ENCODE results near the gene SLC11A1.

SLC11A1 gene

DNA sequence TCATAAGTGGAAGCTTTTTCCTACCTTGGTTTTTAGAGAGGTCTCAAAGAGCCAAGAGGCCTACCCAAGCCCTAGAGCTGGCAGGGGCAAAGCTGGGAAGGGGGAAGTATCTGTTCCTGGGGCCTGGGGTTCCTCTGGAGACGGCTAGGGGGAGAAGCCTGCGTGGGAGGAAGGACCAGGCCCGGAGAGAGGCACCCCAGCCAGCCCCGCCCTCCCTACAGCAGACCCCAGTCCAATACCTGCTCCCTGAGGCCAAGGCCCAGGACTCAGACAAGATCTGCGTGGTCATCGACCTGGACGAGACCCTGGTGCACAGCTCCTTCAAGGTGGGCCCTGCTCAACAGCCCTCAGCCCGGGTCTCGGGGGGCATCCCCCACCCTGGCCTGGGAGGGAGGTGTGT is 19.8 kb downstream of the SLC11A1 start:
- TF ChIP-seq, protein P1, sequence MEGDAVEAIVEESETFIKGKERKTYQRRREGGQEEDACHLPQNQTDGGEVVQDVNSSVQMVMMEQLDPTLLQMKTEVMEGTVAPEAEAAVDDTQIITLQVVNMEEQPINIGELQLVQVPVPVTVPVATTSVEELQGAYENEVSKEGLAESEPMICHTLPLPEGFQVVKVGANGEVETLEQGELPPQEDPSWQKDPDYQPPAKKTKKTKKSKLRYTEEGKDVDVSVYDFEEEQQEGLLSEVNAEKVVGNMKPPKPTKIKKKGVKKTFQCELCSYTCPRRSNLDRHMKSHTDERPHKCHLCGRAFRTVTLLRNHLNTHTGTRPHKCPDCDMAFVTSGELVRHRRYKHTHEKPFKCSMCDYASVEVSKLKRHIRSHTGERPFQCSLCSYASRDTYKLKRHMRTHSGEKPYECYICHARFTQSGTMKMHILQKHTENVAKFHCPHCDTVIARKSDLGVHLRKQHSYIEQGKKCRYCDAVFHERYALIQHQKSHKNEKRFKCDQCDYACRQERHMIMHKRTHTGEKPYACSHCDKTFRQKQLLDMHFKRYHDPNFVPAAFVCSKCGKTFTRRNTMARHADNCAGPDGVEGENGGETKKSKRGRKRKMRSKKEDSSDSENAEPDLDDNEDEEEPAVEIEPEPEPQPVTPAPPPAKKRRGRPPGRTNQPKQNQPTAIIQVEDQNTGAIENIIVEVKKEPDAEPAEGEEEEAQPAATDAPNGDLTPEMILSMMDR (IDR thresholded peaks at IDR 0.05; ENCODE audit: low read depth, low read length): no peak

DNA sequence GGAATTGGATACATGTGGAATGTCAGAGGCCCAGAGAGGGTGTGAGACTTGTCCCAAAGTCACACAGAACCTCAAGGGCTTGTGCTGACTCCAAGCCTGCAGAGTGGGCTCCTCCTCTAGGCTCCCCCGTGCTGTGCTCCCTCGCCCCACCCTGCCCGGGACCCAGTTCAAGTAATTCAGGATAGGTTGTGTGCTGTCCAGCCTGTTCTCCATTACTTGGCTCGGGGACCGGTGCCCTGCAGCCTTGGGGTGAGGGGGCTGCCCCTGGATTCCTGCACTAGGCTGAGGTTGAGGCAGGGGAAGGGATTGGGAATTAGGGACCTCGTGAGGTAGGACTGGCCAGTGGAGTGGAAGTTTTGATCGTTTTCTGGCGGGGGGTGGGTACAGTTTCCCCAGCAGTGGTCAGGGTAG is 20.4 kb downstream of the SLC11A1 start:
- TF ChIP-seq, protein P1 (IDR thresholded peaks at IDR 0.05; ENCODE audit: low read depth, low read length): no peak
- H3K27ac ChIP-seq: no peak overlapping the region
- DNase-seq: no peak

More for the DNA sequence above, 19.8 kb downstream of the SLC11A1 start:
- peaks cover 31% of the 10 kb centered on the region for H3K36me3 ChIP-seq
- no peak overlapping the region for H3K4me3 ChIP-seq (ENCODE audit: low read depth, low read length)
- no peaks in the 10 kb centered on the region for H3K27me3 ChIP-seq (ENCODE audit: insufficient read depth, low read depth, severe bottlenecking)
- H3K27ac ChIP-seq: no peak overlapping the region
- DNase-seq: no peak
- H3K9me3 ChIP-seq (ENCODE audit: severe bottlenecking): no peaks in the 10 kb centered on the region

DNA sequence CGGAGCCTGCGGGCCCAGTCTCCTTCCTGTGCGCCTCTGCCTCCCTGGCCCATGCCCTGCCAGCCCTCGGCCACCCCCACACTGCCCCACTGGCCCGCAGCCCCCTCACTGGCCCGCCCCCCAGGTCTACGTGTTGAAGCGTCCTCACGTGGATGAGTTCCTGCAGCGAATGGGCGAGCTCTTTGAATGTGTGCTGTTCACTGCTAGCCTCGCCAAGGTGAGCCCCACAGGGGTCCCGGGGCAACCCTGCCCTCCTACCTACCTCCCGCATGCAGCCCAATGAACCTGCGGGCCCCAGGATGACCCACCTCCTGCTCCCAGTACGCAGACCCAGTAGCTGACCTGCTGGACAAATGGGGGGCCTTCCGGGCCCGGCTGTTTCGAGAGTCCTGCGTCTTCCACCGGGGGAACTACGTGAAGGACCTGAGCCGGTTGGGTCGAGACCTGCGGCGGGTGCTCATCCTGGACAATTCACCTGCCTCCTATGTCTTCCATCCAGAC is 20.9 kb downstream of the SLC11A1 start:
- H3K9me3 ChIP-seq (ENCODE audit: severe bottlenecking): no peaks in the 10 kb centered on the region
- TF ChIP-seq, protein P1 (IDR thresholded peaks at IDR 0.05; ENCODE audit: low read depth, low read length): no peak
- H3K36me3 ChIP-seq: peaks cover 31% of the 10 kb centered on the region
- DNase-seq: no peak
- H3K27me3 ChIP-seq (ENCODE audit: insufficient read depth, low read depth, severe bottlenecking): no peaks in the 10 kb centered on the region
- no peak overlapping the region for H3K4me3 ChIP-seq (ENCODE audit: low read depth, low read length)
- H3K27ac ChIP-seq: no peak overlapping the region

More for the DNA sequence above, 20.4 kb downstream of the SLC11A1 start:
- Histone ChIP-seq H3K9me3 (ENCODE audit: severe bottlenecking) (no peaks in the 10 kb centered on the region), H3K27me3 (ENCODE audit: insufficient read depth, low read depth, severe bottlenecking) (no peaks in the 10 kb centered on the region), H3K36me3 (peaks cover 31% of the 10 kb centered on the region), H3K4me3 (ENCODE audit: low read depth, low read length) (no peak overlapping the region)

DNA sequence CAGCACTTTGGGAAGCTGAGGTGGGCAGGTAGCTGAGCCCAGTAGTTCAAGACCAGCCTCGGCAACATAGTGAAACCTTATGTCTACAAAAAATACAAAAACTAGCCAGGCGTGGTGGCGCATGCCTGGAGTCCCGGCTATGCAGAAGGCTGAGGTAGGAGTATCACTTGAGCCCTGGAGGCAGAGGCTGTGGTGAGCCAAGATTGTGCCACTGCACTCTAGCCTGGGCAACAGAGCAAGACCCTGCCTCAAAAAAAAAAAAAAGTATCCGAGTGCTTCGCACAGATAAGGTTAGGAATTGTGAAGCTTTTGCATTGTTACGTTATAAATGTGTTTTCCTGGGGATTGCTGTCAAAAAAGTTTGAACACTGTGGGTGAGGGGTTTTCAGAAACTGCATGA is 21.7 kb downstream of the SLC11A1 start:
- no peak for DNase-seq
- no peak overlapping the region for H3K27ac ChIP-seq
- TF ChIP-seq, protein P1 (IDR thresholded peaks at IDR 0.05; ENCODE audit: low read depth, low read length): no peak
- H3K9me3 ChIP-seq (ENCODE audit: severe bottlenecking): no peaks in the 10 kb centered on the region
- H3K27me3 ChIP-seq (ENCODE audit: insufficient read depth, low read depth, severe bottlenecking): no peaks in the 10 kb centered on the region
- H3K36me3 ChIP-seq: peaks cover 31% of the 10 kb centered on the region
- H3K4me3 ChIP-seq (ENCODE audit: low read depth, low read length): no peak overlapping the region

DNA sequence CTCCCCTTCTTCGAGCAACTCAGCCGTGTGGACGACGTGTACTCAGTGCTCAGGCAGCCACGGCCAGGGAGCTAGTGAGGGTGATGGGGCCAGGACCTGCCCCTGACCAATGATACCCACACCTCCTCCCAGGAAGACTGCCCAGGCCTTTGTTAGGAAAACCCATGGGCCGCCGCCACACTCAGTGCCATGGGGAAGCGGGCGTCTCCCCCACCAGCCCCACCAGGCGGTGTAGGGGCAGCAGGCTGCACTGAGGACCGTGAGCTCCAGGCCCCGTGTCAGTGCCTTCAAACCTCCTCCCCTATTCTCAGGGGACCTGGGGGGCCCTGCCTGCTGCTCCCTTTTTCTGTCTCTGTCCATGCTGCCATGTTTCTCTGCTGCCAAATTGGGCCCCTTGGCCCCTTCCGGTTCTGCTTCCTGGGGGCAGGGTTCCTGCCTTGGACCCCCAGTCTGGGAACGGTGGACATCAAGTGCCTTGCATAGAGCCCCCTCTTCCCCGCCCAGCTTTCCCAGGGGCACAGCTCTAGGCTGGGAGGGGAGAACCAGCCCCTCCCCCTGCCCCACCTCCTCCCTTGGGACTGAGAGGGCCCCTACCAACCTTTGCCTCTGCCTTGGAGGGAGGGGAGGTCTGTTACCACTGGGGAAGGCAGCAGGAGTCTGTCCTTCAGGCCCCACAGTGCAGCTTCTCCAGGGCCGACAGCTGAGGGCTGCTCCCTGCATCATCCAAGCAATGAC is 22.4 kb downstream of the SLC11A1 start:
- TF ChIP-seq, protein P1 (IDR thresholded peaks at IDR 0.05; ENCODE audit: low read depth, low read length): no peak
- Histone ChIP-seq H3K9me3 (ENCODE audit: severe bottlenecking) (no peaks in the 10 kb centered on the region), H3K27ac (peak overlapping the region; percentile 59; the same call in 1 of the 2 replicates), H3K27me3 (ENCODE audit: insufficient read depth, low read depth, severe bottlenecking) (no peaks in the 10 kb centered on the region), H3K4me3 (ENCODE audit: low read depth, low read length) (no peak overlapping the region), H3K36me3 (peaks cover 31% of the 10 kb centered on the region)
- no peak for DNase-seq

Measured in WERI-Rb-1 (cell line).